Muscle layer of colon (tissue), 2 donors: Measurements from ENCODE around the gene C10orf71.

ENCODE experiments used
- H3K27ac ChIP-seq: one replicate; pipeline ENCODE4 v1.7.0; 2013; ENCODE audit warnings: low read depth, mild to moderate bottlenecking, low read length, moderate library complexity
- H3K27me3 ChIP-seq, 2 donors: one replicate each; pipeline ENCODE4 v1.7.0; 2013; ENCODE audit warnings: low read length in 2 of 2, mild to moderate bottlenecking in 2 of 2; ENCODE audit not compliant: insufficient read depth in 2 of 2, control insufficient read depth in 1 of 2
- H3K36me3 ChIP-seq: one replicate; pipeline ENCODE4 v1.7.0; 2013; ENCODE audit warnings: mild to moderate bottlenecking, low read length; ENCODE audit not compliant: insufficient read depth
- H3K4me1 ChIP-seq: one replicate; pipeline ENCODE4 v1.7.0; 2013; ENCODE audit warnings: mild to moderate bottlenecking, low read length; ENCODE audit not compliant: insufficient read depth
- H3K4me3 ChIP-seq, 2 donors: one replicate each; pipeline ENCODE4 v1.7.0; 2013; ENCODE audit warnings: low read length in 2 of 2, low read depth in 1 of 2, mild to moderate bottlenecking in 1 of 2, moderate library complexity in 1 of 2
- H3K9ac ChIP-seq: one replicate; pipeline ENCODE4 v1.7.0; 2013; ENCODE audit warnings: low read length
- H3K9me3 ChIP-seq: one replicate; pipeline ENCODE4 v1.7.0; 2013; ENCODE audit warnings: mild to moderate bottlenecking, low read length
- donor health status: abdominal sarcoma.
- donor health status: Adenocarcinoma of cecum.

The C10orf71 gene

DNA sequence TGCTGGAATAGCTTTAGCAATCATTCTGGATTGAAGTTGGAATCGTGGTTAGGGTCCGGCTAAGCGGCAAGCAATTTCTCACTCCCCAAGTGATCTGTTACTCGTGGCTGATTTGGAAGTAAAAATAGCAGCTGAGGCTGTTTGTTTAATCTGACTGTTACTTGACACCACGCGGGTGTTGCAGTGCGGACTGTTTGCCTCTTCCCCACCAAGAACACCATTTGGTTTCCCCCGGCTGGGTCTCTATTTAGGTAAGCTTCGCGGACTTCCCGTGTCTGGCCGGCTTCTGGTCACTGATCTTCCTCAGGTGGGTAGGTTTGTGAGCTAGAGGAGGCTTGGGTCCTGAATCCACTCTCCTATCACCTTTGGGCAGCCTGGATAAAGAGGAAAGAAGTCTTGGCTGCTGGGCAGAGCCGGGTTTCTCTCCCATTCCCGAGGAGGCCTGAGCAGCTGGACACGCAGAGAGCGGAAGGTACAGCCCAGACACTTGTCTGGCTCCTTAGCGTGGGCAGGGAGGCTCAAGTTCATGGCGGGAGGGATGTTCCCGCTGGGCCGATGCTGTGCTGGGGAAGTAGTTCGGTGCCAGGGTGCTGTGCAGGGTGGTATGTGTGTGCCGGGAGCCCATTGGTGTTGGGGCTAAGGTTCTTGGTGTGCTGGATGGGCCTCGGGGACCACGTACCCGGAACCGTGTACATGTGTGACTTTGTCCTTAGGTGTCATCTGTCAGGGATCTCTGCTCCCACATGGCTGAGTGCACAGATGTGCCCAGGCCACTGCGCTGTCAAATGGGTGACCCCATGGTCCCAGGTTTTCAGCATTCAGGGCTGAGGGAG lies at the start of gene C10orf71:
Gene C10orf71, plus strand, starts transcription at position 188 of the 833 bp plus-strand sequence. CDS start 23,376 bp downstream, outside the sequence.
- no peak within 1 kb of the TSS for H3K27ac ChIP-seq
- no peak within 1 kb of the TSS for H3K4me3 ChIP-seq
- no peaks in the 10 kb centered on the region for H3K27me3 ChIP-seq
- H3K36me3 ChIP-seq: no peaks in the 10 kb centered on the region
- H3K9ac ChIP-seq: no peak within 1 kb of the TSS
- no peaks in the 10 kb centered on the region for H3K9me3 ChIP-seq
- H3K4me1 ChIP-seq: no peaks in the 10 kb centered on the region

DNA sequence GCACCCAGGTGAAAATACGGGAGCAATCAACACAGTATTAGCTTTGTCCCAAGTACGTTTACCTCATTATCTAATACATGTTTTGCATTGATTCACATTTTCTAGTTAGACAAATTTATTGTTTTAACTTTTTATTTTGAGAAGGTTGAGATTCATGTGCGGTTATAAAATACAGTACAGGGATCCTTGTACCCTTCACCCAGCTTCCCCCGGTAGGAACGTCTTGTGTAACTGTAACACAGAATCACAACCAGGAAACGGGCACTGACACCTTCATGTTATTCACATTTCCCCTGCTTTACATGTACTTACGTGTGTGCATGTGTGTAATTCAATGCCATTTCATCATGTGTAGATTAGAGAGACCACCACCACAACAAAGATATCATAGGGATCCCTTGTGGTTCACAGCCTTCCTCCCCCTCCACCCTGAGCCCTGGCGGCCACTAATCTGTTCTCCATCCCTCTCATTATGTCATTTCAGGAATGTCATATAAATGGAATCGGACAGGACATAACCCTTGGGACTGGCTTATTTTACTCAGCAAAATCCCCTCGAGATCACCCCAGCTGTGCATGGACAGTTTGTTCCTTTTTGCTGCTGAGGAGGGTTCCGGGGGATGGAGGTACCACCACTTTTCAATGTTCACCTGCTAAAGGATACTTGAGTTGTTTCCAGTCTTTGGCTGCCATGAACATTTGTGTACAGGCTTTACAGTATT lies 46.5 kb upstream of the C10orf71 start:
- no peak overlapping the region for H3K27ac ChIP-seq
- no peaks in the 10 kb centered on the region for H3K4me1 ChIP-seq
- no peaks in the 10 kb centered on the region for H3K27me3 ChIP-seq
- H3K9ac ChIP-seq: no peak overlapping the region
- H3K36me3 ChIP-seq: no peaks in the 10 kb centered on the region
- H3K9me3 ChIP-seq: no peaks in the 10 kb centered on the region
- H3K4me3 ChIP-seq: no peak overlapping the region

DNA sequence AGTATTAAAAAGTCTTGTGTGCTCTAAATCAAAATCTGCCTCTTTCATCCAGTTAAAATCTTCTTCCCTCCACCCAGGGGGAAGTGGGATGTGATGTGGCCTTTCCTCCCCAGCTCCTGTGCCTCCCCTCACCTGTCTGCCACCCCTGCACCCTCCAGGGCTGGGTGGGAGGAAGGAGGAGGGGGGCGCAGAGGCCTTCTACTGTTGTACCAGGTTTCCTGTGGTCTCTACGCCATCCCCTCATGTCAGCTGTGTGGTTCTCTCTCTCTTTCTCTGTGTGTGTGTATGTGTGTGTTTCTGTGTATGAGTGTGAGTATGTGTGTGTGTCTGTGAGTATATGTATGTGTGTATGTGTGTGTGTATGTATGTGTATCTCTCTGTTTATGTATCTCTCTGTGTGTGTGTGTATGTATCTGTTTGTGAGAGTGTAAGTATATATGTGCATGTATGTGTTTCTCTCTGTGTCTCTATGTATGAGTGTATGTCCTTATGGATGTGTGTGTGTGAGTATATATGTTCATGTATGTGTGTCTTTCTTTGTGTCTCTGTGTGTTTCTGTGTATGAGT lies 45.5 kb upstream of the C10orf71 start:
- no peaks in the 10 kb centered on the region for H3K9me3 ChIP-seq
- H3K36me3 ChIP-seq: no peaks in the 10 kb centered on the region
- H3K4me1 ChIP-seq: no peaks in the 10 kb centered on the region
- H3K9ac ChIP-seq: no peak overlapping the region
- H3K4me3 ChIP-seq: no peak overlapping the region
- no peaks in the 10 kb centered on the region for H3K27me3 ChIP-seq
- H3K27ac ChIP-seq: no peak overlapping the region

DNA sequence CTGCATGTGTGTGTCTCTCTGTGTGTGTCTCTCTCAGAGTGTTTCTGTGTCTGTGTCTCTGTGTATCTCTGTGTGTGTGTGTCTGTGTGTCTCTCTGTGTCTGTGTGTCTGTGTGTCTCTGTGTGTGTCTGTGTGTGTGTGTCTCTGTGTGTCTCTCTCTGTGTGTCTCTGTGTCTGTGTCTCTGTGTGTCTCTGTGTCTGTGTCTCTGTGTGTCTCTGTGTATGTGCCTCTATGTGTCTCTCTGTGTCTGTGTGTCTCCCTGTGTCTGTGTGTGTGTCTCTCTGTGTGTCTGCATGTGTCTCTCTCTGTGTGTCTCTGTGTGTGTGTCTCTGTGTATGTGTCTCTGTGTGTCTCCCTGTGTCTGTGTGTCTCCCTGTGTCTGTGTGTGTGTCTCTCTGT lies 44.8 kb upstream of the C10orf71 start:
- H3K27me3 ChIP-seq: no peaks in the 10 kb centered on the region
- no peaks in the 10 kb centered on the region for H3K4me1 ChIP-seq
- no peak overlapping the region for H3K9ac ChIP-seq
- H3K36me3 ChIP-seq: no peaks in the 10 kb centered on the region
- H3K4me3 ChIP-seq: no peak overlapping the region
- no peak overlapping the region for H3K27ac ChIP-seq
- no peaks in the 10 kb centered on the region for H3K9me3 ChIP-seq

DNA sequence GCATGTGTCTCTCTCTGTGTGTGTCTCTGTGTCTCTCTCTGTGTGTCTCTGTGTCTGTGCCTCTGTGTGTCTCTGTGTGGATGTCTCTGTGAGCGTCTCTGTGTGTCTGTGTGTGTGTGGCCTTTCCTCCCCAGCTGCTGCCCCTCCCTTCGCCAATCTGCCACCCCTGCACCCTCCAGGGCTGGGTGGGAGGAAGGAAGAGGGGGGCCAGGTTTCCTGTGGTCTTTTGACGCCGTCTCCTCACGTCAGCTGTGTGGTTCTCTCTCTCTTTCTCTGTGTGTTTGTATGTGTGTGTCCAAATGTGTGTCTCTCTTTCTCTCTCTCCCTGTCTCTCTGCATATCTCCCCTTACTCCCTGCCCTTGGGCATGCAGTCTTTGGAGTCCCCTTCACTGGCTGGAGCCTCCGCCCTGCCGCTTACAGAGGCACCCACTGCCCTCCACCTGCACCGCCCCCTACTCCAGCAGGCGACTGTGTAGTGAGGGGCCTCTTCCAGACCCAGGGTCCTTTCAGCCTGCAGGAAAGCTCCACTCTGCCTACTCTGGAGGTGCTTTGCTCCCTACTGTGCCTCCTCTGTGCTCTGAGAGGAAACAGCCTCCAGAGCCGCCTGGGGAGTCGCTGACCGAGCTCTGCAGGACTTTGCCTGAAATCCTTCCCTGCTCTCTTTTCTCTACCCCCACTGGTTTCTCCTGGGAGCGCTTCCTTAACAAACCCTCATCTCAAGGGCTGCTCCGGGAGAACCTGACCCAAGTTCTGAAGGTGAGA lies 44.2 kb upstream of the C10orf71 start:
- H3K36me3 ChIP-seq: no peaks in the 10 kb centered on the region
- no peak overlapping the region for H3K4me3 ChIP-seq
- no peaks in the 10 kb centered on the region for H3K4me1 ChIP-seq
- H3K27ac ChIP-seq: no peak overlapping the region
- no peaks in the 10 kb centered on the region for H3K9me3 ChIP-seq
- no peaks in the 10 kb centered on the region for H3K27me3 ChIP-seq
- H3K9ac ChIP-seq: no peak overlapping the region

GRCh38 chr10:49255883-49256282 lies 43.1 kb upstream of the C10orf71 start:
- no peaks in the 10 kb centered on the region for H3K27me3 ChIP-seq
- no peaks in the 10 kb centered on the region for H3K36me3 ChIP-seq
- H3K27ac ChIP-seq: no peak overlapping the region
- H3K4me3 ChIP-seq: no peak overlapping the region
- no peaks in the 10 kb centered on the region for H3K9me3 ChIP-seq
- no peak overlapping the region for H3K9ac ChIP-seq
- H3K4me1 ChIP-seq: no peaks in the 10 kb centered on the region

- H3K27ac ChIP-seq: no peak overlapping the region
- no peaks in the 10 kb centered on the region for H3K9me3 ChIP-seq
- no peaks in the 10 kb centered on the region for H3K36me3 ChIP-seq
- H3K27me3 ChIP-seq: no peaks in the 10 kb centered on the region
- H3K4me1 ChIP-seq: no peaks in the 10 kb centered on the region
- no peak overlapping the region for H3K9ac ChIP-seq
- no peak overlapping the region for H3K4me3 ChIP-seq
These were observed 41.8 kb upstream of the C10orf71 start for GRCh38 chr10:49257154-49257553.

DNA sequence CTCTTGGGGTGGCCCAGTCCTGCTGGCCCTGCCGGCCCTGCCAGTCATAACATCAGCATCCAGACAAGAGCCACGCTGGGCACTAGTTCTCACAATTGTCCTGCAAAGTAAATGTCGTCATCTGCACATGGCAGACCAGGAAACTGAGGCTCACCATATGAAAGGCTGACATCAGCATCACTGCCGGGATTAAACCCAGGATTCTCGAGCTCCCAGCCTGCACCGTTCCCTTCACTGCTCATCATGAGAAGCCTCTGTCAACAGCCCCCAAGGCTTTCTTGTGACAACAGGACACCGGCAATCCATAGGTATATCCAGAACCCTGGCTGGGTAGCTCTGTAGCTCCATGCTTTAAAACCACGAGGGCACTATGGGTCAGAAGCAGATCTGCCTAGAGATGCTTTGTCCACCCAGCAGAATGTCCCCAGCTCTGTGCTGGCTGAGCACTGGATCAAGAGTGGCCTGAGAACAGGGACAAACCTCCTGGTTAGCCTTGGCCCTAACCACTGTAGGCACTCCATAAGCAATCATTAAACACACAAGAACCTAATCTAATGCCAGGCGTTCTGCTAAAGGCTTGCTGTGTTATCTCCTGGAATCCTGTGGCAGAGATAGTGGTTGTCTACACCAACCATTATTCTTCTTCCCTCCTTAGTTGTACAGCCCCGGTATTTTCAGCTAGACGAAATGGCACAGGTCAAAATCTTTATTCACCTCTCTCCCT lies 41.2 kb upstream of the C10orf71 start:
- Histone ChIP-seq H3K36me3 (no peaks in the 10 kb centered on the region), H3K9ac (no peak overlapping the region), H3K27ac (no peak overlapping the region), H3K27me3 (no peaks in the 10 kb centered on the region), H3K4me1 (no peaks in the 10 kb centered on the region), H3K4me3 (no peak overlapping the region), H3K9me3 (no peaks in the 10 kb centered on the region)

GRCh38 chr10:49258350-49258683 lies 40.7 kb upstream of the C10orf71 start:
- Histone ChIP-seq H3K4me1 (no peaks in the 10 kb centered on the region), H3K4me3 (no peak overlapping the region), H3K9ac (no peak overlapping the region), H3K27ac (no peak overlapping the region), H3K27me3 (no peaks in the 10 kb centered on the region), H3K9me3 (no peaks in the 10 kb centered on the region), H3K36me3 (no peaks in the 10 kb centered on the region)

GRCh38 chr10:49260644-49261296 lies 38.2 kb upstream of the C10orf71 start:
- Histone ChIP-seq H3K9ac (no peak overlapping the region), H3K4me3 (no peak overlapping the region), H3K27ac (no peak overlapping the region), H3K27me3 (no peaks in the 10 kb centered on the region), H3K36me3 (no peaks in the 10 kb centered on the region), H3K9me3 (no peaks in the 10 kb centered on the region), H3K4me1 (no peaks in the 10 kb centered on the region)
